ENCODE results near the gene DSTN. TPM values are rescaled to one million over a fixed set of nuclear protein-coding genes. Genes with fewer than 3 reads are reported as not detected.

The DSTN gene
- total RNA-seq, 1 experiment from 2014 or later = 202 TPM

DNA sequence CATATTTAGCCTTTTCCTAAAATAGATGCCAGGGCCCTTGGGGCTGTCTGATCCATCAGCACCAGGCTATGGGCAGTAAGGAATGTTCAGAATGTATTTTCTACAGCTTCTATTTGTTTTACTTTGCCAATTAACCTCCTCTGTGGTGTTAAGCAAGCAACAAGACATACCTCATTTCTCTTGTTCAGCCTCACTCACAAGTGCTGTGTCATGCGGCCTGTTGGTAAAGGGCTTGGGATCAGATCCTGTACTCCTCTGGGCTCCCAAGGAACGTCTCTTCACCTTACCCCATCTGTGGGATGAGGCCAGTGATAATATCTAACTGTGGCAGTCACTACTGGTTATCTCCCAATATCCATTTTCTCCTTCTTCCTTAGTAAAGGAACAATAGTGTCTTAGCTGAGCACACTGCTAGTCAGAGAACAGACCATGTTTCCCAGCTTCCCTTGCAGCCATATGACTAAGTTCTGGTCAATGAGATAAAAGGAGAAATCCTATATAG lies 7.0 kb upstream of the DSTN start:
- Histone ChIP-seq H4K20me1 (ENCODE audit: insufficient read depth) (no peaks in the 10 kb centered on the region), H3K36me3 (ENCODE audit: control insufficient read depth in 1 of 2, insufficient read depth in 2 of 2, low read length in 2 of 2) (no peaks in the 10 kb centered on the region), H3K27me3 (ENCODE audit: insufficient read depth, low read length) (no peaks in the 10 kb centered on the region), H2AFZ (ENCODE audit: low read depth, low read length, poor library complexity, severe bottlenecking) (peak overlapping the region; percentile 72), H3K4me2 (ENCODE audit: low read length) (peak overlapping the region; percentile 17; the same call in 1 of the 2 replicates), H3K9me2 (ENCODE audit: insufficient read depth) (no peaks in the 10 kb centered on the region), H3K4me1 (ENCODE audit: control insufficient read depth in 1 of 2, insufficient read depth in 2 of 2, low read length in 2 of 2) (peaks cover 38 to 77% of the 10 kb centered on the region in 2 experiments), H3K27ac (ENCODE audit: low read depth, low read length) (peak overlapping the region; percentile 36; the same call in 1 of the 2 replicates), H3K9ac (ENCODE audit: low read length) (no peak overlapping the region), H3K4me3 (replicated peaks in 1 of 2; ENCODE audit: low read depth in 1 of 2, low read length in 2 of 2) (no peak overlapping the region), H3K9me3 (ENCODE audit: control insufficient read depth in 1 of 2, insufficient read depth in 1 of 2, low read depth in 1 of 2, low read length in 2 of 2) (no peaks in the 10 kb centered on the region), H3K79me2 (ENCODE audit: insufficient read depth, low read length) (no peaks in the 10 kb centered on the region)
- ChIA-PET CTCF (no interaction called here), RAD21 (ENCODE audit: low non-redundant PET in 1 of 2, low total read pairs in 2 of 2, uncharacterized antibody in 2 of 2, unreplicated experiment in 2 of 2) (no interaction called here), POLR2A (no interaction called here)
- TF ChIP-seq POLR2A (IDR thresholded peaks at IDR 0.05; ENCODE audit: borderline replicate concordance, extremely low read depth, insufficient read depth, insufficient read length) (no peak), ZFX (IDR thresholded peaks at IDR 0.05) (0 out of 2 replicates have a peak, but pooled peaks have one; percentile 25)
- intact Hi-C loops (cut with micrococcal nuclease) = no loop called here
- no peak for DNase-seq (ENCODE audit: low read depth, low spot score)
- no peak for ATAC-seq
- BruUV-seq (replicated peaks) = no TSS peak

DNA sequence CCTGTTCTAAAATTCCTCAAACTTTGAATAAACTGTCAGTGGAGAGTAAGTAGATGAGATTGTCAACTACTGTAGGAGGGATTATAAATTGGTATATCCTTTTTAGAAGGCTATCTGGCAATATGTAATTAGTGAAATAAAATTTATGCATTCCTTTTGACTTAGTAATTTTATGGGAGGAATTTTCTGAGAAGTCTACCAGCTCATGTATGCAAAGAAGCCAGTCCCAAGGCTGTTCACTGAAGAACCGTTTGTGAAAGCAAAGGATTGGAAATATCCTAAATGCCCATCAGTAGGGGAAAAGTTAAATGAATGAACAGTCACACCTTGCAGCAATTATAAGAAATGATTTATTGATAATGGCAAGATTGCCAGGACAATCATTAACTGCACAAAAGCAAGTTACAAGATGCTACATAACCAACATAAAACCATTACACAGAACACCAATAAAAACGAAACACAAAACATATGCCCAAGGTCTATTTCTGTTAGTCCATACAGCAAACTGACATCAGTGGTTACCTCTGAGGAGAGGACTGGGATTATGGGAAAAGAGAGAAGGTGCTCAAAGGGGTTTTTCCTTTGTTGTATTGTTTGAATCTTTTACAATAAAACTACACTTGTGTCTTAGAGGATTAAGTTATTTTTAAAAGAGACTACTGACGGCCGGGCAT lies 4.6 kb upstream of the DSTN start:
- H3K4me2 ChIP-seq (ENCODE audit: low read length) = peak overlapping the region; percentile 7
- TF ChIP-seq, protein P1, sequence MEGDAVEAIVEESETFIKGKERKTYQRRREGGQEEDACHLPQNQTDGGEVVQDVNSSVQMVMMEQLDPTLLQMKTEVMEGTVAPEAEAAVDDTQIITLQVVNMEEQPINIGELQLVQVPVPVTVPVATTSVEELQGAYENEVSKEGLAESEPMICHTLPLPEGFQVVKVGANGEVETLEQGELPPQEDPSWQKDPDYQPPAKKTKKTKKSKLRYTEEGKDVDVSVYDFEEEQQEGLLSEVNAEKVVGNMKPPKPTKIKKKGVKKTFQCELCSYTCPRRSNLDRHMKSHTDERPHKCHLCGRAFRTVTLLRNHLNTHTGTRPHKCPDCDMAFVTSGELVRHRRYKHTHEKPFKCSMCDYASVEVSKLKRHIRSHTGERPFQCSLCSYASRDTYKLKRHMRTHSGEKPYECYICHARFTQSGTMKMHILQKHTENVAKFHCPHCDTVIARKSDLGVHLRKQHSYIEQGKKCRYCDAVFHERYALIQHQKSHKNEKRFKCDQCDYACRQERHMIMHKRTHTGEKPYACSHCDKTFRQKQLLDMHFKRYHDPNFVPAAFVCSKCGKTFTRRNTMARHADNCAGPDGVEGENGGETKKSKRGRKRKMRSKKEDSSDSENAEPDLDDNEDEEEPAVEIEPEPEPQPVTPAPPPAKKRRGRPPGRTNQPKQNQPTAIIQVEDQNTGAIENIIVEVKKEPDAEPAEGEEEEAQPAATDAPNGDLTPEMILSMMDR (IDR thresholded peaks at IDR 0.05 in 2 of 3, conservative IDR thresholded peaks at IDR 0.05 in 1 of 3; ENCODE audit: borderline replicate concordance in 1 of 3, insufficient read depth in 1 of 3, low read depth in 2 of 3, low read length in 2 of 3) = no peak
- no peak for TF ChIP-seq SRF (IDR thresholded peaks at IDR 0.05; ENCODE audit: low read depth)
- no peak for TF ChIP-seq TCF7L2 (IDR thresholded peaks at IDR 0.05; ENCODE audit: borderline replicate concordance, extremely low read depth, insufficient read depth, insufficient read length)
- TF ChIP-seq, protein P2, sequence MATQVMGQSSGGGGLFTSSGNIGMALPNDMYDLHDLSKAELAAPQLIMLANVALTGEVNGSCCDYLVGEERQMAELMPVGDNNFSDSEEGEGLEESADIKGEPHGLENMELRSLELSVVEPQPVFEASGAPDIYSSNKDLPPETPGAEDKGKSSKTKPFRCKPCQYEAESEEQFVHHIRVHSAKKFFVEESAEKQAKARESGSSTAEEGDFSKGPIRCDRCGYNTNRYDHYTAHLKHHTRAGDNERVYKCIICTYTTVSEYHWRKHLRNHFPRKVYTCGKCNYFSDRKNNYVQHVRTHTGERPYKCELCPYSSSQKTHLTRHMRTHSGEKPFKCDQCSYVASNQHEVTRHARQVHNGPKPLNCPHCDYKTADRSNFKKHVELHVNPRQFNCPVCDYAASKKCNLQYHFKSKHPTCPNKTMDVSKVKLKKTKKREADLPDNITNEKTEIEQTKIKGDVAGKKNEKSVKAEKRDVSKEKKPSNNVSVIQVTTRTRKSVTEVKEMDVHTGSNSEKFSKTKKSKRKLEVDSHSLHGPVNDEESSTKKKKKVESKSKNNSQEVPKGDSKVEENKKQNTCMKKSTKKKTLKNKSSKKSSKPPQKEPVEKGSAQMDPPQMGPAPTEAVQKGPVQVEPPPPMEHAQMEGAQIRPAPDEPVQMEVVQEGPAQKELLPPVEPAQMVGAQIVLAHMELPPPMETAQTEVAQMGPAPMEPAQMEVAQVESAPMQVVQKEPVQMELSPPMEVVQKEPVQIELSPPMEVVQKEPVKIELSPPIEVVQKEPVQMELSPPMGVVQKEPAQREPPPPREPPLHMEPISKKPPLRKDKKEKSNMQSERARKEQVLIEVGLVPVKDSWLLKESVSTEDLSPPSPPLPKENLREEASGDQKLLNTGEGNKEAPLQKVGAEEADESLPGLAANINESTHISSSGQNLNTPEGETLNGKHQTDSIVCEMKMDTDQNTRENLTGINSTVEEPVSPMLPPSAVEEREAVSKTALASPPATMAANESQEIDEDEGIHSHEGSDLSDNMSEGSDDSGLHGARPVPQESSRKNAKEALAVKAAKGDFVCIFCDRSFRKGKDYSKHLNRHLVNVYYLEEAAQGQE (IDR thresholded peaks at IDR 0.05; ENCODE audit: low read depth) = no peak
- TF ChIP-seq SIN3A (IDR thresholded peaks at IDR 0.05; ENCODE audit: low read depth) = no peak
- no peak for TF ChIP-seq ZFX (IDR thresholded peaks at IDR 0.05)
- no peak for TF ChIP-seq ZNF274 (IDR thresholded peaks at IDR 0.05; ENCODE audit: low read depth, low read length)
- TF ChIP-seq CBX3 (IDR thresholded peaks at IDR 0.05; ENCODE audit: low read depth) = no peak
- no peak for TF ChIP-seq POLR2A (IDR thresholded peaks at IDR 0.05; ENCODE audit: borderline replicate concordance, extremely low read depth, insufficient read depth, insufficient read length)
- no peak for TF ChIP-seq SP1 (IDR thresholded peaks at IDR 0.05; ENCODE audit: low read depth)
- no peak for TF ChIP-seq RAD21 (IDR thresholded peaks at IDR 0.05; ENCODE audit: low read depth)
- TF ChIP-seq YY1 (IDR thresholded peaks at IDR 0.05; ENCODE audit: extremely low read depth, insufficient replicate concordance, low read depth, low read length) = no peak
- TF ChIP-seq, protein P3, sequence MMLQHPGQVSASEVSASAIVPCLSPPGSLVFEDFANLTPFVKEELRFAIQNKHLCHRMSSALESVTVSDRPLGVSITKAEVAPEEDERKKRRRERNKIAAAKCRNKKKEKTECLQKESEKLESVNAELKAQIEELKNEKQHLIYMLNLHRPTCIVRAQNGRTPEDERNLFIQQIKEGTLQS (IDR thresholded peaks at IDR 0.05) = no peak
- no peak for TF ChIP-seq ELF1 (IDR thresholded peaks at IDR 0.05; ENCODE audit: borderline replicate concordance, low read depth)

More for the DNA sequence above, 4.6 kb upstream of the DSTN start:
- ATAC-seq (no peak), DNase-seq (ENCODE audit: low read depth, low spot score) (no peak)
- Histone ChIP-seq H3K27me3 (ENCODE audit: insufficient read depth, low read length) (no peaks in the 10 kb centered on the region), H4K20me1 (ENCODE audit: insufficient read depth) (no peaks in the 10 kb centered on the region), H3K9me2 (ENCODE audit: insufficient read depth) (no peaks in the 10 kb centered on the region), H3K9me3 (ENCODE audit: control insufficient read depth in 1 of 2, insufficient read depth in 1 of 2, low read depth in 1 of 2, low read length in 2 of 2) (no peaks in the 10 kb centered on the region), H3K4me1 (ENCODE audit: control insufficient read depth in 1 of 2, insufficient read depth in 2 of 2, low read length in 2 of 2) (peaks cover 29 to 66% of the 10 kb centered on the region in 2 experiments), H3K79me2 (ENCODE audit: insufficient read depth, low read length) (peaks cover 11% of the 10 kb centered on the region), H3K36me3 (ENCODE audit: control insufficient read depth in 1 of 2, insufficient read depth in 2 of 2, low read length in 2 of 2) (no peaks in the 10 kb centered on the region), H3K4me3 (replicated peaks in 1 of 2; ENCODE audit: low read depth in 1 of 2, low read length in 2 of 2) (no peak overlapping the region), H3K27ac (ENCODE audit: low read depth, low read length) (no peak overlapping the region), H2AFZ (ENCODE audit: low read depth, low read length, poor library complexity, severe bottlenecking) (no peak overlapping the region), H3K9ac (ENCODE audit: low read length) (no peak overlapping the region)
- no TSS peak for BruUV-seq (replicated peaks)
- intact Hi-C loops (cut with micrococcal nuclease) = no loop called here
- CTCF ChIA-PET = no interaction called here
- POLR2A ChIA-PET = interaction anchor here (0.6 kb wide), 1 partner anchor 25 kb away, joined by 3 read pairs; no protein-coding TSS in a partner anchor
- RAD21 ChIA-PET (ENCODE audit: low non-redundant PET in 1 of 2, low total read pairs in 2 of 2, uncharacterized antibody in 2 of 2, unreplicated experiment in 2 of 2) = no interaction called here
